ENCODE measurements around the gene WDR76.

Gene WDR76

GRCh38 chr15:43915631-43916325, 89.0 kb downstream of the WDR76 start:
- DNase-seq = no peak

DNA sequence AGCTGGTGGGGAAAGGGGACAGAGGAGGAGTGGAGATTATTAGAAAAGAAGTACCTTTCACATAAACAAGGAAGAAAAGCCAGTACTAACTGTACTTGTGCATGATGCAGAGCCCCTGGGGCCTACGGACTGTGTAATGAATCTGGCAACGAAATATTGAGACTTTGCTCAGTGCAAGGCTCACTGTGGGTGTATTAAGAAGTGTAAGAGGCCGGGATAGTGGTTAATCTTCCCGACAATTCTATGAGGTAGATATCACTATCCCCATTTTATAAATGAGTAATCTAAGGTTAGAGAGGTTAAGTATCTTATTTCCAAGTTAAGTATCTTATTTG, 89.5 kb downstream of the WDR76 start:
- no peak for DNase-seq

Data from activated CD8-positive, alpha-beta memory T cell treated with anti-CD3 and anti-CD28 coated beads for 24 hours (primary cell).